ENCODE data around the gene ETF1.

GRCh38 chr5:138463419-138464007 is 79.5 kb downstream of the ETF1 start:
- TF ChIP-seq, protein P1, sequence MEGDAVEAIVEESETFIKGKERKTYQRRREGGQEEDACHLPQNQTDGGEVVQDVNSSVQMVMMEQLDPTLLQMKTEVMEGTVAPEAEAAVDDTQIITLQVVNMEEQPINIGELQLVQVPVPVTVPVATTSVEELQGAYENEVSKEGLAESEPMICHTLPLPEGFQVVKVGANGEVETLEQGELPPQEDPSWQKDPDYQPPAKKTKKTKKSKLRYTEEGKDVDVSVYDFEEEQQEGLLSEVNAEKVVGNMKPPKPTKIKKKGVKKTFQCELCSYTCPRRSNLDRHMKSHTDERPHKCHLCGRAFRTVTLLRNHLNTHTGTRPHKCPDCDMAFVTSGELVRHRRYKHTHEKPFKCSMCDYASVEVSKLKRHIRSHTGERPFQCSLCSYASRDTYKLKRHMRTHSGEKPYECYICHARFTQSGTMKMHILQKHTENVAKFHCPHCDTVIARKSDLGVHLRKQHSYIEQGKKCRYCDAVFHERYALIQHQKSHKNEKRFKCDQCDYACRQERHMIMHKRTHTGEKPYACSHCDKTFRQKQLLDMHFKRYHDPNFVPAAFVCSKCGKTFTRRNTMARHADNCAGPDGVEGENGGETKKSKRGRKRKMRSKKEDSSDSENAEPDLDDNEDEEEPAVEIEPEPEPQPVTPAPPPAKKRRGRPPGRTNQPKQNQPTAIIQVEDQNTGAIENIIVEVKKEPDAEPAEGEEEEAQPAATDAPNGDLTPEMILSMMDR (IDR thresholded peaks at IDR 0.05), result no peak
- no peak for TF ChIP-seq POLR2A (IDR thresholded peaks at IDR 0.05)
- no peak for TF ChIP-seq EP300 (IDR thresholded peaks at IDR 0.05; ENCODE audit: low read depth)
